ENCODE data around the gene AP2A2.

DNA sequence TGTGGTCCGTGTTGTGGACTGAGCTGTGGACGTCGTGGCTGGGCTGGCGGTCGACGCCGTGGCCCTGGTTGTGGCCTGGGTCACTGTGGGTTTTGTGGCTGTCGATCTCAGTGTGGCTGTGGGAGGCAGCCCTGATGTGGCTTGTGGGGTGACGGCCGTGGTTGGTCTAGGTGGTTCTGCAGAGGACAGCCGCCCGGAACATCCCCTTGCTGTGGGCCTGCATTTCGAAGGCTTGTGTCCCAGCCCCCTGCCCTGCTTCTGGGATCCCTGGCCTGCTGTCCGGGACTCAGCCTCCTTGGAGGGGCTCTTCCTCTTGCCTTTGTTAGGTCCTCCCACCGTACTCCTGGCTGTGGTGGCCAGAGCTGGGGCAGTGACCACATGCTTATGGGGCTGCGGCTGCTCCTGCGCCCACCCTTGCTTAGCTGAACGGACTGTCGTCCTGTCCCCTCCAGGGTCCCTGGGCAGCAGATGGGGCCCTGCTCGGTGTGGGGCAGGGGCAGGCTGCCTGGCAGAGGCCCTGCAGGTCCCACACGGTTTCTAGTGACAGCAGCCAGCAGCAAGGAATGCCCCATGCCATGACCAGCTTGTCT, 93.7 kb downstream of the AP2A2 start:
- TF ChIP-seq CTCF (IDR thresholded peaks at IDR 0.05 in 4 of 5, conservative IDR thresholded peaks at IDR 0.05 in 1 of 5) (no peak), POLR2A (IDR thresholded peaks at IDR 0.05) (no peak)
